Measurements from ENCODE around the gene ZNF536.

- TF ChIP-seq CTCF (conservative IDR thresholded peaks at IDR 0.05; ENCODE audit: low read depth, low read length) (no peak), EZH2 (IDR thresholded peaks at IDR 0.05; ENCODE audit: borderline replicate concordance, low read depth, low read length, poor library complexity, severe bottlenecking) (no peak)
These were observed 173.6 kb downstream of the ZNF536 start for GRCh38 chr19:30545752-30546151.
